ENCODE data around the gene GRIK4.

The GRIK4 gene

DNA sequence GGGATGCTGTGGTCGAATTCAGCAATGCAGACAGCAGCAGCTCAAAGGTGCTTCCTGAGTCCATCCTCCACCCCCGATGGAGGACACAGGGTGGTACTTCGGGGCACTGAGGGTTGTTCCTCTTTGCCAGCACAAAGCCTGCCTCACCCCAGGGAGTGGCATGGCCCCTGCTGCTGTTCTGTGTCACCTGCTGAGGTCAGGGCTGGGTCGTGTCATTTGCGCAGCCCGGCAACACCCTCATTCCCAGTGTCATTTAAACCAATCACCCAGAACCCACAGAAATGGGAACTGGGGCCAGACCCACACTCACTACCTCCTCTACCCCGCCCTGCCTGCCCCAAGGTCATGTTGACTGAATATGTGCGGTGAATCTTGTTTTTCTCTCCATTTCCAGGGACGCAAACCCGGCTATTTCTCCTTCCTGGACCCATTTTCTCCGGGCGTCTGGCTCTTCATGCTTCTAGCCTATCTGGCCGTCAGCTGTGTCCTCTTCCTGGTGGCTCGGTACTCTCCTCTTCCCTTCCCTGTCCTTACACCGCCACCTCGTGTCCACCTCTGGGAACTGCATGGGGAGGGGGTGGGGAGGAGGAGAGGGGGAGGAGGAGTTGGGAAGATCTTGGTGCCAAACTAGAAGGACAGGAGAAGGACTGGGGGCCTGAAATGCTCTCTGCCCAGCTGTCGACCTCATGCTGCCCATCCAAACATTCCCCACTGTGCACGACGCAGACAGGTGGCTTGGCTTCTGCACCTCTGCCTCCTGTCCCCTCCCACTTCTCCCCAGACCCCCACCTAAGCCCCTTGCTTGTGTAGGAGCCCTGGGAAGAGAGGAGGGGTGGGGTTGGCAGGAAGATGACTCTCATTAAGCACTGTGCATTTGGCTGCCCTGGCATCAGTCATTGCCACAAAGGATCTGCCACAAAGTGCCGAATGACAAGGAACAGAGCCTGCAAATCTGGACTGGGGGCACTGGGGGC lies 441.2 kb downstream of the GRIK4 start:
- DNase-seq (ENCODE audit: low spot score) = peak; percentile 26

DNA sequence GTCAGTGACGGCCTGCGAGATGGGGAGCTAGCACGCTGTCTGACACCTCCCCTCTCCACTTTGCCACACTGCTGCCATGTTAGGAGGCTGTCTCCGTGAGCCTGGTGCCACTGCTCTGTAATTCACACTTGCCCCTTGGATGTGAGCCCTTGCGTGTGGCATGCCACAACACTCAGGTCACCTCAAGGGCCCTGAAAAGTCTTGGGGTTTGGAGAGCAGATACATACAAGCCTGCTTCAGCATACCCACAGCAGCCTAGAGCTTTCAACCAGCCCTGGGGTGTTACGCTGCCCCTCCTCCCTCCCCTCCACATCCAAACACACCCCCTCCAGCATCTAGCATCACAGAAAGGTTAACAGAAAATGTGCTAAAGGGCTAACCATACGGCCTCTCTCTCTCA lies 442.8 kb downstream of the GRIK4 start:
- DNase-seq (ENCODE audit: low spot score) = no peak

DNA sequence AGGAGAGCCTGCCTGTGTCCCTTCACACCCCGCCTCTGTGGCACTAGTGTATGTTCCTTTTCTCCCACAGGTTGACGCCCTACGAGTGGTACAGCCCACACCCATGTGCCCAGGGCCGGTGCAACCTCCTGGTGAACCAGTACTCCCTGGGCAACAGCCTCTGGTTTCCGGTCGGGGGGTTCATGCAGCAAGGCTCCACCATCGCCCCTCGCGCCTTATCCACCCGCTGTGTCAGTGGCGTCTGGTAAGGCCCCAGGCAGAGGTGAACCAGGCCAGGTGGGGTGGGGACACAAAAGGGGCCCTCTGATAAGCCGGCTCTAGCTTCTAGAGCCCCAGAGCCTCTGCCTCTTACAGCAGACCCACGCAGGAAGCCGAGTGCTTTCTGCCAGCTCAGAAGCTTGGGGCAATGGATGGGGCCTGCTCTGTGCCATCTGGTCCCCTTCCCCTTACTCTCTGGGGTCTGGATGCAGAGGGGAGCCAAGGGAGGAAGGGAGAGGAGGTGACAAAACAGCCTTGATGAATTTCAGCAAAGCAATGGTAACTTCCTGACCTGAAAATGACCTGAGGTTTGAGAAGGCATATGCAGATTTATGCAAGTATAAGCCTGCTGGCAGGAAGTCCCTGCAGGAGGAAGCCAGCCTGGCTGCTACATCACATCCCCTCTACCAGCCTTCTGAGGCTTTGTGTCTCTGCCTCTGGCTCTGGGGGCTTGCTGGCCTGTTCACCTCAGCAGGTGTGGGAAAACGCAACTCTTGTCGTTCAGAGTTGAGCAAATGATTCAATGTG lies 445.4 kb downstream of the GRIK4 start:
- DNase-seq (ENCODE audit: low spot score) = no peak

DNA sequence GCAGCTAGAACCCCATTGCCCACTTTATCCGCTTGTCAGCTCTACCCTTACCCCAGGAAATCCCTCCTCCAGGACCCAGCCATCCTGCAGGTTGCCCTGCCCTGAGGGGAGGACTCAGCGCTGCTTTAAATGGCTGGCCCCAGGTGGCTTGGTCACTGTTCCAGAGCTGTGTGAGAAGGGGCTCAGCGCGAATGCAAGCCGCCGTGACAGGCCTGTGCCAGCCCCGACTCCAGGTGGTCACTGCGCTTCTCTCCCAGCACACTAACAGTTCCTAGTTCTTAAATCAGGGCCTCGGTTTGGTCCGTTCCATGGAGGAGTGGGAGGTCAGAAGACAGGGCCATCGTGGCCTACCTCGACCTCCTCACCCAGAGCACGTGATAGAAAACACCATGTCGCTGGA lies 446.6 kb downstream of the GRIK4 start:
- no peak for DNase-seq (ENCODE audit: low spot score)

DNA sequence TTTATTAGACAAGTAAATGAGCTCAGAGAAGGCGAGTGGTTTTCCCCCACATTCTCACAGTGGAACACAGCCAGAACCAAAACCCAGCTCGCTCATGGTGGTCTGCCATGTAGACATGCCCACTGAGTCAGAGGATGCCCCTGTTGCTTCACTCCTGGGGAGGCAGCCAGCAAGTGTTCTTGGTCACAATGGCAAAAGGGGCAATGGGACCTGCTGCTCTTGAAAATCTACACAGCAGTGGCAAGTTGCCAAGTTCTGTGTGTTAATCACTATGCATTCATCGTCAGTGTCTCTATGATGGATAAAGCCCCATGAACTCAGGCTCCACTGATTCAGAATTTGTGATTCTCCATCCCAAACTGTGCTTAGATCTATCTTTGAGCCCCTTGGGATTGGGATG lies 447.6 kb downstream of the GRIK4 start:
- no peak for DNase-seq (ENCODE audit: low spot score)

DNA sequence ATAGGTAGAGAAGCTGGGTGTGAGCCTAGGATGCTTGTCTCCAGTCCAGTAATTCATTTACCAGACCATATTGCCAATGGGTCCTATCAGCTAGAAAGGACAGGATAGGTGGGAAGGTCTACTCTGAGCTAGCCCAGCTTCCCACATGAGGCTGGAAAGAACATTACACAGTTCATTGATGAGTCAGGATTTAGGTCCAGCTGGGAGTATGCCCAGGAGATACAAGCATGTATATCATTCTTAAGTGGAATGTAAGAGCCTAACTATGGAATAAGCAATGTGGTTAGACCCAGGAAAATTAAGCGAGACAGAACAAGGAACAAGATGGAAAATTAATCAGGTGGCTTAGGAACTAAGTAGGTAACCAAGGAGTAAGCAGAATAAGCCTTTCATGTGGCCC lies 453.3 kb downstream of the GRIK4 start:
- DNase-seq (ENCODE audit: low spot score) = no peak

DNA sequence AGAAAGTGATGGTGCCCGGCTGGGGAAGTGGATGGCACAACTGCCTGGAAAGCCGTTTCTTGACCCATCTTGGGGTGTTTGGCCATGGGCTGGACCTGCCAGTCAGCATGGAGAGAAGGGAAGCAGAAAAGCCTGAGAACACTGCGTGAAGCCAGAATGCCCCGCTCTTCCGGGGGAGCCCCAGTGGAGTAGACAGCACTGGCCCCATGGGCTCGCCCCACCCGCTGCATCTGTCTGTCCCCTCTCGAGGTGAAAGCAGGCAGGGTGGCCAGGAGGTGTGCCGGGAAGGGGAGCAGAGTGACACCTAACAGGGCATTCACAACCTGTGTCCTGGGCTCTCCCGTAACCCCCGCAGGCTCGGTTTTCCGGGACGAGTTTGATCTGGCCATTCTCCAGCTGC lies 455.3 kb downstream of the GRIK4 start:
- no peak for DNase-seq (ENCODE audit: low spot score)

DNA sequence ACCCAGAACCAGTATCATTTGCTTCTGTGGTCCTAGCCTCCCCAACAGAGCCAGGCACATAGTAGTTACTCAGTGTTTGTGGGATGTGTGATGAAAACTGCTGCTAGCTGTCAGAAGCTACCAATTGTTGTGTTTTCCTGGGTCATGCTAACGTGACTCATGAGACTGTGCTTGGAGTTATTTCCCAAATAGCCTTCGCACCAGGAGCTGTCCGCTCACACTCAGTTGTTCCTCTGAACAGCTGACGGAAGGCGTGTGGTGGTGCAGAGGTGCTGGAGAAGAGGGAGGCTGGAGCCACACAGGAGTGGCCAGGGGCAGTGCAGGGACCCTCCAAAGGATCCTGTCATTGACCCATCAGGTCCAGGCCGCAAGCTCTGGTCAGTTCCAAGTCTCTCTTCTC lies 458.4 kb downstream of the GRIK4 start:
- no peak for DNase-seq (ENCODE audit: low spot score)

DNA sequence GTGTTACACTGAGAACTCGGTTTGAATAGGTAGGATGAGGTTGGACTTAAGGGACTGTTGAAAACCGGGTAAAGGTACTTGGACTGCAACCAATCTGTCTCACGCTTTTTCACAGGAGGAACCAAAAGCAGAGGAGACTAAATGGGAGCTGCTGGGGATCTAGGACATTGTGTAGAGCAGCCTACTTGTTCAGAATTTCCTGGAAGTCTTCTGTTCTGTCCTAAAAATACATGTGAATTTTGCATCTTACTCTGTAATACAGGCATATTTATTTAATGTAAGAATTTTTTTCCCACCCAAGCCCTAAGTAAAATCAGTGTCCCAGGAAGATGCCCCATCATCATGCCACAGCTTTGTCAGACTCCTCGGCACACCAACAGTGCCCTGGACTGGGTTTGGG lies 460.3 kb downstream of the GRIK4 start:
- no peak for DNase-seq (ENCODE audit: low spot score)

DNA sequence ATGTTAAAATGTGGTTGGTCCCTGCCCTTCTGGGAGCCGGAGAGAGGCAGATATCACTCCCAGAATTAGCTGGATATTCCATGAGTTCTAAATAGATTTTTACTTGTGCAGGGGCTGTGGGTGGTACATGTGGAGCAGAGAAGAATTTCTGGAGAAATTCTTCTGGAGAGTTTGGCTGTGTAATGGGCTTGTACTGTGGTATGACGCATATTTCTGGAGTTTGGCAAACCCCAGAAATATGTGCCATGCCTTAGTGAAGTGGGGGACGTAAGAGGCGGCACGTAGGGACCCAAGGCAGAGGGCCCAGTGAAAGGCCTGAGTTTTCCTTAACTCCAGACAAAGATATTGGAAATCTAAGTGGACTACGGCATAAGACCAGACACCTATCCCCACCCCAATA lies 461.1 kb downstream of the GRIK4 start:
- no peak for DNase-seq (ENCODE audit: low spot score)

DNA sequence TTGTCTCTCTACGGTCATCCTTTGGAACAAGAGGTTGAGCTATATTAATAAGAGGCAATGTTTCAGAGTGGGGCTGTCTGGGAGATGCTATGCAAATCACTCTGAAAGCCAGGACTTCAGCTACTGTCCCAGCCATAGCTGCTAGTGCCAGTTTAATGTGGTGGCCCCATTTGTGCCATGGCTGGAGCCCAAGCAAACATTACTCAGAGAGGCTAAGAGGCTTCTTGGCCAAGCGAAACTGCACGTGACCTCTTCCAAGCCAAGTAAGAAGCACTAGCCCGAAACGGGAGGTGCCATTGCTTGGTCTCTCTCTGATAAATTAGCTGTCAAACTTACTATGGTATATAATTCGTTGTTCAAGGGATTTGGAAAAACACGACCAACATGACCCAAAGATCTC lies 462.0 kb downstream of the GRIK4 start:
- DNase-seq (ENCODE audit: low spot score) = no peak

DNA sequence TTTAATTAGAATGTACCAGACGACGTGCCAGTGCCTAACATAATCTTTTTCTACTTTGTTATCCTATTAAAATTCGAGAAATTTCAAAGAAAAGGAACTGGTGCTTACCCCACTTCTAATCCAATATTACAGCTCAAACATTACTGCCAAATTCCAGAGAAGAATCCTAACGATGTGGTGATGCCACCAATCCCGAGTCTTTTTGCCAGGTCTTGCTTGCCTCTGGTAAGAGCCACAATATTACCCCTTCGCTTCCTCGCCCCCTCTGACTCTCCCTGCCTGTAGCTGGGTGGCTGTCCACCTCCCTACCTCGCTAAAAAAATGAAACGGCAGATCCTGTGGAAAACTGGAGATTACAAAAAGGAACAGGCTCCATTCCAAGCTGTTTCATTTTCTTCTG lies 462.9 kb downstream of the GRIK4 start:
- DNase-seq (ENCODE audit: low spot score) = no peak

DNA sequence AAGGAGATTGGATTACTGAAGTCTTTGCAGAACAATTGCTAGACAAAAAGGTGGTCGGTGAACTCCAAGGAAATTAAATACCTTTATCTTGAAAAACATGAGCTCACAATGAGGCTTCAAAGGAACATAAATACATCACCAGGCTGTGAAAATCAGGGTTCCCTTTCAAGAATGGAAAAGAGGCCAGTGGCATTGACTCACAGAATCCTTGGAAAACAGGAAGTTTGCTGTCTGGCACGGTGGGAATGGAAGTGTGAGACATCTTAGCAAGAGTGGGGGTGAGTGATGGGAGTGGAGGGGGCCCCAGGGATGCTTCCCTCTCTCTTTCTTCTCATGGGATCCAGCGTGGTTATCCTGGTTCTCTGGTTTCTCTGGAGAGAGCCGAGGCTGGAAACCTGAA lies 463.4 kb downstream of the GRIK4 start:
- no peak for DNase-seq (ENCODE audit: low spot score)

DNA sequence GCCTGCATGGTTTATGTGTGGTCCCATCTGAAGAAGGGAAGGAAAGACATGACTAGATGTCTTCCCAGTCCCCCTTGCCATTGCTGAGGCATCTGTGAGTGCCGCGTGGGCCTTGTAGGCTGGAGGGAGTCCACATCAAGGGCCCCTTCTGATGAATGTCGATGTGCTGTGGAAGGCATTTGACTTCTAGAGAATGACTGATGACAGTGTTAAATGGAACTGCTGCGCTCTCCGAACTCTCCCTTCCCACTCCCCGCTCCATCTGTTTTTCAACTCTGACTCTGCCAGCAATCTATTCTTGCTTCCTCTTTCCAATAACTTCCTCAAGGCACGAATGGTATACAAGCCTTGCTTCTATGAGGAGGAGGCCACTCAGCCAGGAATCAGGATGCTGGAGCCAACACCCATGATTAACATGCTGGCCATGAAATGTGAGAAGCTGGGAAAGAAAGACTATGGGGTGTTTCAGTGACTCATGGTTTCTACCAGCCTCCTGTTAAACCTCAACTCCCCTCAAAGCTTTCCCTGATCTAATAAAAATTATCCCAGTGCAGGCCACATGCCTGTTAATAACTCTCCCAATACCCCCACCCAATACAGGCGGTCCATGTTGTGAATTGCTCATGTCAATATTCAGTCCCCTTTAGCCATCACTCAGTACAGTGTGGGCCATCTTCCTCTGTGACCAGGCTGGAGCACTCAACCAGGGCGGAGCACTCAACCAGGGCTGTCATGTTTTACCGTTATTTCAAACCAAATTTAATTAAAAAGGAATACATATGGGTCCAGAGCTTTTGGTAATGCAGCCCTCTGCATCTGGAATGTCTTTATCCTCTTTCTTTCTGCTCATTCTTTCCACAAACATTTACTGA lies 466.0 kb downstream of the GRIK4 start:
- DNase-seq (ENCODE audit: low spot score) = no peak

DNA sequence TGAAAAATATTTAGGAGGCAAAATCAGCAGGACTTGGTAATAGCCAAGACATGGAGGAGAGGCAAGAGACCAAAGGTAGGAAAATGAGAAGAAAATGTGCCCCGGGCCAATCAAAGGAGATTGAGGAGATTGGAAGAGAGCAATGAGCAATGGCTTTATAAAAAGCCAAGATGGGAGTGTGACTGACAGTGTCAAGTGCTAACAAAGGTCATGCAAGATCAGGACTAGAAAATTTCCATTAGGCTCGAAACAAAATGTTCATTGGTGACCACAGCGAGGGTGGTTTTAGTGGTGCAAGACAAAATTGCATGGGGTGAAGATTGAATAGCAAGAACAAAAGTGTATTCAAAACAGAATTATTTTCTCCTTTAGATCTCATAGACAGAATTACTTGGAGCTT lies 467.2 kb downstream of the GRIK4 start:
- DNase-seq (ENCODE audit: low spot score) = no peak

DNA sequence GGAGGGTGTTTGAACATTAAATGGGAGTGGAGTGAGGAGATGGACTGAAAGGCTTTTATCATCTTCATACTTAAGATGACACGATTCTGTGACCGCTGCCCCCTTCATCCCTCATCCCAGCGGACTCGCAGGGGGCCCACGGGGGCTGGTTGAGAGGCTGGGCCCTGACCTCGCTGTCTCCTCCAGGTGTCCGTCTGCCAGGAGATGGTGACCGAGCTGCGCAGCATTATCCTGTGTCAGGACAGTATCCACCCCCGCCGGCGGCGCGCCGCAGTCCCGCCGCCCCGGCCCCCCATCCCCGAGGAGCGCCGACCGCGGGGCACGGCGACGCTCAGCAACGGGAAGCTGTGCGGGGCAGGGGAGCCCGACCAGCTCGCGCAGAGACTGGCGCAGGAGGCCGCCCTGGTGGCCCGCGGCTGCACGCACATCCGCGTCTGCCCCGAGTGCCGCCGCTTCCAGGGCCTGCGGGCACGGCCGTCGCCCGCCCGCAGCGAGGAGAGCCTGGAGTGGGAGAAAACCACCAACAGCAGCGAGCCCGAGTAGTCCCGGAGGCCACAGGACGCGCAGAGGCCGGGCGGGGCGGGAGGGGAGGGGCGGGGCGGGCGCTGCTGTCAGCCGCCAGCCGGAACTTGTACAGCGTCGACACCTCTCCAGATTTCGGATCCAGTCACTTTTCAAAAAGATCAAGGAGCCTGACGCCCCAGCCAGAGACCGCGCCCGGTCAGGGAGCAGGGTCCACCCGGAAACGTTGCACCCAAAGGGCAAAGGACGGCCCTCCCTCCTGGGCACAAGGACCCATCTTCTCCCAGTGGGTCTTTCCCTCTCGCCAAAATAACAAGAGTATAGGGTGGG lies 474.4 kb downstream of the GRIK4 start:
- no peak for DNase-seq (ENCODE audit: low spot score)

DNA sequence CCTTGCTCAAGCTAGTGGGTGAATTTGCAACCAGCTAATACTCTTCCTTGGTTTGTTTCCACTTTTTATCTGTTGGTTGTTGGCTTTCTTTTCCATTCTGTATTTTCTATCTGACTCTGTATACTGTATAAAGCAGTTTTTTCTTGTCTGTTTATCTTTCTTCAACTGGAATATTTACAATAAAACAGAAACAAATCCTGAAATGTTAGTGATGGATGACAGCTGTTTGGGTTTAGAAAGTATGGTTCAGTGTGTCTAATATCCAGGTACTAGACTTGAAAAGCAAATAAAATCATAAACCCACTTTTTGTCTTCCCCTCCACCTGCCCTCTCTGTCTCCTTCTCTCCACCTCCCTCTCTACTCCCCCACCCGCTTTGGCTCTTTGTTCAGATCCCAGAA lies 477.1 kb downstream of the GRIK4 start:
- no peak for DNase-seq (ENCODE audit: low spot score)

DNA sequence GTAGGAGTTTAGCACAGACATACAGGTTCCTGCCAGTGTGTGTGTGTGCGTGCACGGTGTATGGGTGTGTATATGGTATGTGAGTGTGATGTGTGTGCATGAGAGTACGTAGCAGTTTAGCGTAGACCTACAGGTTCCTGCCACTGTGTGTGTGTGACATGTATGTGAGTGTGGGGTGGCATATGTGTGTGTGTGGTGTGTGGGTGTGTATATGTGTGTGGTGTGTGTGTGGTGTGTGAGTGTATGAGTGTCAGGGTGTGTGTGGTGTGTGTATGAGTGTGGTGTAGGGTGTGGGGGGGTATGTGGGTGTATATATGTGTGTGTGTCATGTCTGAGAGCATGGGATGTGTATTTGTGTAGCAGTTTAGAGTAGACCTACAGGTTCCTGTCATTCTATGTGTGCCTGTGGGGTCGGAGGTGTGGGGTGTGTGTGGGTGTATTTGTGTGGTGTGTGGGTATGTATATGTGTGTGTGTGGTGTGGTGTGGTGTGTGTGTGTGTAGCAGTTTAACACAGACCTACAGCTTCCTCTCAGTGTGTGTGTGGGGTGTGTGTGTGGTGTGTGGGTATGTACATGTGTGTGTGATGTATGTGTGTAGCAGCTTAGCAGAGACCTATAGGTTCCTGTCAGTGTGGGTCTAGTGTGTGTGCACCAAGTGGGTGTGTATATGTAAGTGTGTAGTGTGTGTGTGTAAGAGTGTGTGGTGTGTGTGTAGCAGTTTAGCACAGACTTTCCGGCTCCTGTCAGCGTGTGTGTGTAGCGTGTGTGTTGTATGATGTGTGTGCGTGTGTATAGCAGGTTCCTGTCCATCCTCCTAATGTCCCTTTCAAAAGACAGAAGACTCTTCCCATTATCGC lies 480.5 kb downstream of the GRIK4 start:
- DNase-seq (ENCODE audit: low spot score) = no peak

DNA sequence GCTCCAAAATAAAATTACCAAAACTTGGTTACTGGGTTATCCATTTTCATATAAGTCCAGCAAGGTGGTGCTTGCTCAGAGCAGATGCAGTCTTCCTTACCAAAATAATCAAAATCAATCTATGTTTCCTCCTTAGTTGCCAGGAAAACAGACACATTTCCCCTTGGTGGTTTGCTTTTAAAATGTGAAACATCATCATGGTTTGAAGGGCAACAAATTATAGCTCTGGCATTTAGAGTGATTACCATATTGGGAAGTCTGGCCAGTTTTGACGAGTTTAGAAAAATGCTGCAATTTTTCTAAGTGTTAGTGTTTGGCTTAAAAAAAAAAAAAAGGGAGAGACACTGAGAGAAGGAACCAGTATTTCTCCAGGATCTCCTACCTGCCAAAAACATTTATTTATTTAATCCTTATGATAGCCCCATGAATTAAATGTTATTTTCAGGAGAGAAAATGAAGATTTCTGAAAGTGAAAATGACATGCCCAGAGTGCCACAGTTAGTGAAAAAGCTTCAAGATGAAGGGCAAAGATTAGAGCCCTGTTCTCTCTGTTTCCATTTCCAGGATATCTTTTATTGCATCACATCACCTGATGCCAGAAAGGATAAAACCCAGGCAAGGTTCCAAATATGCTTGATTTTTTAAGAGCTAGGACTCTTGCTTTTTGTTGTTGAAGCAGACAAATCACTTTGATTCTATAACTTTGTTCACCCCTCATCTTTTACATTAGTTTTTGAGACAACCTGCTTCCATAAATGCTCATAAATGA lies 482.7 kb downstream of the GRIK4 start:
- no peak for DNase-seq (ENCODE audit: low spot score)

DNA sequence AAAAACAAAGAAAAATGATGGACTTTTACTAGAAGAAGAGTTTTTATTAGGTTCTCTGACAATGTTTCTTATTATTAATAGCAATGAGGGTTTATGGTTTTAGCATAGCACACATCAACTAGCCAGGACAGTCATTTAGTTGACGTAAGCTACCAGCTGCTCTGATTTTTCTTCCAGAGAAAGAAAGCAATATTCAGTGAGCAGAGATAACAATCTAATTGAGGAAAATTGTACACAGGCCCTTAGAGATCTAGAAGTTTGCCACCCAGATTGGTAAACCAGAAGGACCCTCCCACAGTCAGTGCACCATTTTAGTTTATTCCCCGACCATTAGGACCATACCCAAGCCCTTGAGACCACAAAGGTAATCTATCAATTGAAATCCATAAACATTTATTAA lies 483.6 kb downstream of the GRIK4 start:
- no peak for DNase-seq (ENCODE audit: low spot score)
